ENCODE measurements around the gene PDZRN3.

The PDZRN3 gene

GRCh38 chr3:73520931-73521461, 103.7 kb downstream of the PDZRN3 start:
- peak; percentile 29 for DNase-seq (ENCODE audit: low spot score)

GRCh38 chr3:73516631-73517030, 108.1 kb downstream of the PDZRN3 start:
- DNase-seq (ENCODE audit: low spot score), result no peak

GRCh38 chr3:73513260-73513659, 111.5 kb downstream of the PDZRN3 start:
- DNase-seq (ENCODE audit: low spot score), result no peak

GRCh38 chr3:73511571-73512525, 112.9 kb downstream of the PDZRN3 start:
- DNase-seq (ENCODE audit: low spot score), result peak; percentile 90

GRCh38 chr3:73510784-73511183, 114.0 kb downstream of the PDZRN3 start:
- no peak for DNase-seq (ENCODE audit: low spot score)

GRCh38 chr3:73510334-73510733, 114.4 kb downstream of the PDZRN3 start:
- DNase-seq (ENCODE audit: low spot score), result no peak

- DNase-seq (ENCODE audit: low spot score), result no peak
These were observed 114.9 kb downstream of the PDZRN3 start for GRCh38 chr3:73509816-73510215.

- no peak for DNase-seq (ENCODE audit: low spot score)
These were observed 115.7 kb downstream of the PDZRN3 start for GRCh38 chr3:73509066-73509465.

- peak; percentile 84 for DNase-seq (ENCODE audit: low spot score)
These were observed 116.3 kb downstream of the PDZRN3 start for GRCh38 chr3:73508330-73508954.

GRCh38 chr3:73504852-73505251, 119.9 kb downstream of the PDZRN3 start:
- DNase-seq (ENCODE audit: low spot score), result no peak

- no peak for DNase-seq (ENCODE audit: low spot score)
These were observed 120.5 kb downstream of the PDZRN3 start for GRCh38 chr3:73504239-73504638.

GRCh38 chr3:73503781-73504180, 121.0 kb downstream of the PDZRN3 start:
- peak; percentile 30 for DNase-seq (ENCODE audit: low spot score)

GRCh38 chr3:73502609-73503583, 121.8 kb downstream of the PDZRN3 start:
- peak; percentile 85 for DNase-seq (ENCODE audit: low spot score)

GRCh38 chr3:73500321-73500720, 124.4 kb downstream of the PDZRN3 start:
- DNase-seq (ENCODE audit: low spot score), result no peak

GRCh38 chr3:73499787-73500186, 125.0 kb downstream of the PDZRN3 start:
- no peak for DNase-seq (ENCODE audit: low spot score)

- DNase-seq (ENCODE audit: low spot score), result no peak
These were observed 125.7 kb downstream of the PDZRN3 start for GRCh38 chr3:73498764-73499622.

GRCh38 chr3:73497646-73498406, 126.9 kb downstream of the PDZRN3 start:
- DNase-seq (ENCODE audit: low spot score), result no peak

GRCh38 chr3:73493543-73494308, 131.0 kb downstream of the PDZRN3 start:
- no peak for DNase-seq (ENCODE audit: low spot score)

GRCh38 chr3:73492186-73492585, 132.6 kb downstream of the PDZRN3 start:
- DNase-seq (ENCODE audit: low spot score), result no peak

Data from pons (tissue), 1 donor.